Muscle of leg (tissue), 11 donors: Measurements from ENCODE around the gene MYOZ1. TPM values are rescaled to one million over a fixed set of nuclear protein-coding genes. Genes with fewer than 3 reads are reported as not detected.

Source experiments
- DNase-seq: peaks from one replicate; pipeline ENCODE4 v3.0.0; 2013
- H3K27ac ChIP-seq: one replicate; pipeline ENCODE4 v1.5.1; 2013; ENCODE audit warnings: mild to moderate bottlenecking, low read length, control low read depth
- H3K27me3 ChIP-seq: one replicate; pipeline ENCODE4 v1.6.1; 2013; ENCODE audit warnings: low read length; ENCODE audit not compliant: control insufficient read depth, insufficient read depth
- H3K36me3 ChIP-seq: one replicate; pipeline ENCODE4 v1.6.1; 2013; ENCODE audit warnings: low read length; ENCODE audit not compliant: control insufficient read depth, insufficient read depth
- H3K4me1 ChIP-seq: one replicate; pipeline ENCODE4 v1.6.1; 2013; ENCODE audit warnings: low read length; ENCODE audit not compliant: control insufficient read depth, insufficient read depth
- H3K4me3 ChIP-seq: one replicate; pipeline ENCODE4 v1.5.1; 2013; ENCODE audit warnings: low read length, control low read depth
- H3K9me3 ChIP-seq: replicated peaks from 2 replicates; pipeline ENCODE4 v1.6.1; 2013; ENCODE audit warnings: low read depth, low read length; ENCODE audit not compliant: control insufficient read depth
- WGBS: methylation state at CpG from one replicate; pipeline ENCODE4 v1.1.5; 2013; ENCODE audit warnings: missing lambda C conversion rate; ENCODE audit not compliant: insufficient coverage; 5-methylcytosine and 5-hydroxymethylcytosine counted together
- polyA plus RNA-seq, 8 donors: library from polyadenylated mRNA; unstranded; fragments of 120-200 nt; gene quantifications; one replicate each; pipeline versions ENCODE4 v1.2.1 to v1.2.3, GENCODE V29; 2013; ENCODE audit warnings: inconsistent platforms in 1 of 8, low replicate concordance in 1 of 8; ENCODE audit not compliant: insufficient read length in 8 of 8, insufficient read depth in 1 of 8
- total RNA-seq: library from RNA; stranded (reverse); fragments of 120-200 nt; gene quantifications from one replicate; pipeline ENCODE4 v1.2.4, GENCODE V29; 2013

MYOZ1 gene
- total and polyA plus RNA-seq, 9 donors, result 201 to 638 (median 501) TPM

DNA sequence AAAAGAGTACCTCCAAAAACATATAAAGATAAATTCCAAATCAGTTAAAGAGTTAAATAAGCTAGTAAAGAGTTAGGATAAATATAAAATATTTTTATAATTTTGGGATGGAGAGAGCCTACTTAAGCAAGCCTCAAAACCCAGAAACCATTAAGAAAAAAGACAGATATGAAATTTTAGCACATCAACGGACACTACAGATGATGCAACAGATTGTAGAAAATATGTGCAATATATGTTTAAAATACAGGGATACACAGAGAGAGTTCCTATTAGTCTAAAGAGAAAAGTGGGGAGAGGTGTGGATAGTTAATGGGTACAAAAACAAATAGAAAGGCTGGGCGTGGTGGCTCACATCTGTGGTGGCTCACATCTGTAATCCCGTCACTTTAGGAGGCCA is 26.6 kb downstream of the MYOZ1 start:
- Histone ChIP-seq H3K9me3 (no peaks in the 10 kb centered on the region), H3K27ac (no peak overlapping the region), H3K4me1 (no peaks in the 10 kb centered on the region), H3K27me3 (no peaks in the 10 kb centered on the region), H3K4me3 (no peak overlapping the region), H3K36me3 (peaks cover 3% of the 10 kb centered on the region)
- no CpG with 5 or more reads among the region's 3 CpGs for WGBS
- DNase-seq, result no peak

DNA sequence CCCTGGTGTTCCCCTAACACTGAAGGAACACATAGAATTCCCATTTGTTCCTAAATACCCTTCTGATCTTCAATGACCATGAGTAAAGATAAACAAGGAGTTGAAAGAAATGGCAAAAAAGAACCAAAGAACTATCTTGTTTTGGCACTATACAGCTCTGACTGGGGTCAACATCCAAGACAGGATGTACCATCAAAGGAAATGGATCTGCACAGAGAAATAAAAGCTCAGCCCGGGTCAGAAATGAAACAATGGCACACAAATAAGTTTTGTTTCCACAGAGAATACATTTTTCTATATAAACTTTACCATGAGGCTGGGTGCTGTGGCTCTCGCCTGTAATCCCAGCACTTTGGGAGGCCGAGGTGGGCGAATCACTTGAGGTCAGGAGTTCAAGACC is 32.2 kb downstream of the MYOZ1 start:
- 100% methylated on average over 2 of the region's 4 CpGs for WGBS

DNA sequence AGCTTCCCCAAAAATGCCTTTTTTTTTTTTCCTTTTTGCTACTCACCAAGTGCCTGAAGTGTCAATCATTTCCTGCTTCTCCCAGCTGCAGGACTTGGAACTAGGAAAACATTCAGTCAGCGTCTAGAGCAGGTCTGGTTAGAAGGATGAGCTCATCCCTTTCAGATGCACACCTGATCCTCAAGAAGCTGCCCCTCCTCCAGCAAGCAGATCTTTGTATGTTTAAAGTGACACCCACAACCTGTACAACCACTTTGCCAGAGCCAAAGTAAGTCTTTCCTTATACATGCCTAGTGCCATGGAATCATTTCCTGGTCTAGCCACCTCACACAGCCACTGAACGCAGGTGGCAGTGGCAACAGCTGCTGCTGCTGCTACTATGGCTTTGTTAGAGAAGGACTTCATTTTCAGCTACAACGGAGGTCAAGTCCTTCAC is 39.8 kb downstream of the MYOZ1 start:
- Histone ChIP-seq H3K36me3 (no peaks in the 10 kb centered on the region), H3K27me3 (no peaks in the 10 kb centered on the region), H3K9me3 (no peaks in the 10 kb centered on the region), H3K4me3 (no peak overlapping the region), H3K4me1 (peaks cover 6% of the 10 kb centered on the region), H3K27ac (peak overlapping the region; percentile 55)
- DNase-seq, result peak; percentile 30
- 59% methylated on average over 2 of the region's 3 CpGs for WGBS

More for the DNA sequence above, 32.2 kb downstream of the MYOZ1 start:
- DNase-seq, result no peak
- H3K9me3 ChIP-seq, result no peaks in the 10 kb centered on the region
- no peaks in the 10 kb centered on the region for H3K4me1 ChIP-seq
- no peaks in the 10 kb centered on the region for H3K27me3 ChIP-seq
- no peak overlapping the region for H3K4me3 ChIP-seq
- no peaks in the 10 kb centered on the region for H3K36me3 ChIP-seq
- no peak overlapping the region for H3K27ac ChIP-seq

DNA sequence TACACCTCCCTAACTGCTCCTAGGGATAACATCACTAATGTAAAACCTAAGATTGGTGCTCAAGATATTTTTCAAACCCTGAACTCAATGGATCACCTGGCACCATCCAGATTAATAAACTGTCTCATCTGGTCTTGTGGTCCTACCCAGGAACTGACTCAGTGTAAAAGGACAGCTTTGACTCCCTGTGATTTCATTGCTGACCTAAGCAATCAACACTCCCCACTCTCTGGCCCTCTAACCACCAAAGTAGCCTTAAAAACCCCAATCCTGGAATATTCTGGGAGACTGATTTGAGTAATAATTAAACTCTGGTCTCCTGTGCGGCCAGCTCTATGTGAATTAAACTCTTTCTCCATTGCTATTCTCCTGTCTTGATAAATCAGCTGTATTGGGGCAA is 43.9 kb downstream of the MYOZ1 start:
- H3K4me1 ChIP-seq, result peaks cover 6% of the 10 kb centered on the region
- WGBS, result no CpG with 5 or more reads among the region's 1 CpG
- DNase-seq, result no peak

DNA sequence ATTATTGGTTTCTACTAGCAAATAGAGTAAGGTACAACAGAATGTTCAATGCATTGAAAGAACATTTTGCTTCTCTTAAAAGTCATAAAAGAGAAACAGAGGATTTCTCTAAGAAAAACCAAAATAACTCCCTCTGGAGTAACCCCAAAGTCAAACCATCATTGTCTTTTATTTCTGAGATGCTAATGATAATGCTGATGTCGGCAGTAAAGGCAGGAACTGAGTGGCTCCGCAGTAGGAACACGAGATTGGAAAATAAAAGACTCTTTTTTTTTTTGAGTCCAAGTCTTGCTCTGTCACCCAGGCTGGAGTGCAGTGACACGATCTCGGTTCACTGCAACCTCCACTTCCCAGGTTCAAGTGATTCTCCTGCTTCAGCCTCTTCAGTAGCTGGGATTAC is 47.5 kb downstream of the MYOZ1 start:
- no peak for DNase-seq
- peaks cover 2% of the 10 kb centered on the region for H3K4me1 ChIP-seq
- H3K27me3 ChIP-seq, result no peaks in the 10 kb centered on the region
- H3K9me3 ChIP-seq, result no peaks in the 10 kb centered on the region
- H3K36me3 ChIP-seq, result no peaks in the 10 kb centered on the region
- no peak overlapping the region for H3K4me3 ChIP-seq
- H3K27ac ChIP-seq, result no peak overlapping the region
- 50% methylated on average over 2 of the region's 5 CpGs for WGBS

More for the DNA sequence above, 43.9 kb downstream of the MYOZ1 start:
- no peaks in the 10 kb centered on the region for H3K36me3 ChIP-seq
- no peak overlapping the region for H3K27ac ChIP-seq
- no peaks in the 10 kb centered on the region for H3K27me3 ChIP-seq
- no peaks in the 10 kb centered on the region for H3K9me3 ChIP-seq
- no peak overlapping the region for H3K4me3 ChIP-seq

DNA sequence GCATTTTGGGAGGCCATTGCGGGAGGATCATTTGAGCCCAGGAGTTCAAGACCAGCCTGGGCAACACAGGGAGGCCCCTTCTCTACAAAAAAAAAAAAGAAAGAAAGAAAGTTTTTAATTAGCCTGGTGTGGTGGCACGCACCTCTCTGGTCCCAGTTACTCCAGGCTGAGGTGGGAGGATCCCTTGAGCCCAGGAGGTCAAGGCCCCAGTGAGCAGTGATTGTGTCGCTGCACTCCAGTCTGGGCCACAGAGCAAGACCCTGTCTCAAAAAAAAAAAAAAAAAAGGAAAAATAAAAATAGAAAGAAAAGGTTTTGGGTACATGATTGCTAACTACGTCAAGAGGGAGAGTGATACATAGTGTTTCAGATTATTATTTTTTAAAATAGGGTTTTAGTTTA is 48.2 kb downstream of the MYOZ1 start:
- no peak for DNase-seq
- Histone ChIP-seq H3K36me3 (no peaks in the 10 kb centered on the region), H3K4me3 (no peak overlapping the region), H3K27ac (no peak overlapping the region), H3K9me3 (no peaks in the 10 kb centered on the region), H3K4me1 (peaks cover 2% of the 10 kb centered on the region), H3K27me3 (no peaks in the 10 kb centered on the region)
- no CpG with 5 or more reads among the region's 4 CpGs for WGBS

DNA sequence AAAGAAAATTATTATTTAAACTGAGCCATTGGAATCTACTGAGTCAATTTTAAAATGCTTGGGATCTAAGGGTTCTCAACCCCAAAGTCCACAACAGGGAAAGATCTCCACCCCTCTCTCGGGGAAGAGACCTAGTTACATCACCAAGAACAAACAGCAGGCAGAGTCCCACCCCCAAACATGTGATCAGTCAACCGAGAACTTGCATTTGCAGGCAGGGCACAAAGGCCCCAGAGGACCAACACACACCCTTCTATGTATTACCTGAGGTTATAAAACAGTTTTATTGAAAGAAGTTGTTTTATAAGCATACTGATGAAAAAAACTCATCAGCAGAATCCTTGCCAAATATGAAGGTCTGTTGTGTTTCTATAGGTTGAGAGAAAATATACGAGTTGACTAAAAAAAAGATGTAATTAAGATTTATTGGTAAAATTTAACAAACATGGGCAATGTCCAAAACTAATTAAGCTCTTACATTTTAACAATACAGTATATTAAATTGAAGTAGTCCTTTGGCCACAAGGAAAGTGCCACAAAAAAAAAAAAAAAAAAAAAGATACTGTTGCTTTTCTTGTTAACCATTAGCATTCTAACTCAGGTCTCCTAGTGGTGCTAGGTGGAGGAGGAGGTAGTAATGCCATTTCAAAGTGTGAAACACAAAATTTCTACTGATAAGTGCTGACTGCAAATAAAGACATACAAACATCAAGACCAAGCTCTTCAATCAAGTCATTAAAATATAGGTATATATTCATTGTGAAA is 49.2 kb downstream of the MYOZ1 start:
- H3K27ac ChIP-seq, result no peak overlapping the region
- no peaks in the 10 kb centered on the region for H3K36me3 ChIP-seq
- no peaks in the 10 kb centered on the region for H3K27me3 ChIP-seq
- peaks cover 2% of the 10 kb centered on the region for H3K4me1 ChIP-seq
- H3K9me3 ChIP-seq, result no peaks in the 10 kb centered on the region
- no peak overlapping the region for H3K4me3 ChIP-seq
- DNase-seq, result peak; percentile 38
- no CpG with 5 or more reads among the region's 3 CpGs for WGBS

DNA sequence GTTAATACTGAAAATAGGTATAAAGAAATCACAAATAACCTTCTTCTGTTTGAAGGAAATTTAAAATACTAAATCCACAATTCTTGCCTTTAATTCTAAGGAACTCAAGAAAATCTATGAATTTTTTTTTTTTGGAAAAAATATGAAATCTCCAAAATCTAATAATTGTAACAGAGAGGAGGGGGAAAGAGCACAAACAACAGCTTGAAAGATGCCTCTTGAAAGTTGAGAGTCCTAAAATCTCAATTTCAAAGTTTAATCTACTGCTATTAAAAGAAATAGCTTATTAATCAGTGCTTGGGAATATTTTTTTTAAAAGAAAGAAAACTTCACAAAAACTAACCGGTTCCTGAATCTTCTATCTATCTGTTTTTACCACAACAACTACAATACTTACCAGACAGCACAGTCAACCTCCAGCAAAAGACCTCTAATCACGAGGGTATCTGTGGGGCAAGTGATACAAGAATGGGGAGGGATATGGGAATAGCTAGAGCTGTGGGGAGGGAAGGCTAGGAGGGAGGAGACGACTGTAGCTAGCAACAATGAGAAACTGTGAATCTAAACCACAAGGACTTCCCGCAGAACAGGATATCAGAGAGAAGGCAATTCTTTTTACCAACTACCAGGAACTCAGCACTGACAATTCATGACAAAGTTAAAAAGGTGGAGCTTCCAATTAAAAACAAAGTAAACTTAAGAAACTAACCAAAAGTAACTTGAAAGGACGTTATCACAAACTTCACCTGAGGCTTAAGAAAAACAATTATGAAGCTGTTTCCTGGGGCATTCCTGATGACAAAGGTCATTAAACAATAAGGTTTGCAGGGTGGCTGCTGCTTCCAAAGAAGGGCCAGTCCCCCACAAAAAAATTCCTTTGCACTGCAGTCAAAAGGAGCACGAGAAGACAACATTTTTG is 50.1 kb downstream of the MYOZ1 start, which contains the start of gene USP54:
Gene USP54, minus strand, starts transcription at position 462 of the 919 bp plus-strand sequence. CDS start 15,684 bp downstream, outside the sequence.
- Histone ChIP-seq H3K9me3 (no peaks in the 10 kb centered on the region), H3K27ac (peak within 1 kb of the TSS; percentile 30), H3K36me3 (no peaks in the 10 kb centered on the region), H3K4me1 (peaks cover 2% of the 10 kb centered on the region), H3K27me3 (no peaks in the 10 kb centered on the region), H3K4me3 (no peak within 1 kb of the TSS)
- no CpG with 5 or more reads among the region's 6 CpGs for WGBS
- DNase-seq, result peak; percentile 25

DNA sequence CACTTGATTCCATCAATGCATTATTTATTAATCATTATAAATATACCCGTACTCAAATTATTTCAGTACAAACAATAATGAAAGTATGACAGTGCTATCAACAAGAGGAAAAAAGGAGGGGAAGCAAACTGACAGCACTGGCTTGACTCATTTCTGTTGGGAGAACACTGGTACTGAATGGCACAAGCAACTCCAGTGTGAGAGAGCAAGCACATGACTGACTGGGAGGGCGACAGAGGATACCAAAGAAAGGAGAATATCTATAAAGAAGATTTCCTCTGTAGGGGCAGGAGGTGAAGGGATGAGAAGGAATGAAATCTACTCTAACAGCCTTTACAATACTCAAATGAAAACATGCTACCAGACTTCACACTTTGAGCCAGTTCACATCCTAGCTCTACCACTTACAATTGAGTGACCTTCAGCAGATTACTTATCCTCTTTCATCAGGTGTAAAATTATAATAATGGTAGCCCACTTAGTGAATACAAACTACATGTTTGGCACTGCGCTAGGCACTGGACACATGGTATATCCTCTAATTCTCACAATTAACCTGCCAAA is 51.6 kb downstream of the MYOZ1 start:
- Histone ChIP-seq H3K4me1 (peaks cover 2% of the 10 kb centered on the region), H3K9me3 (peaks cover 2% of the 10 kb centered on the region), H3K36me3 (no peaks in the 10 kb centered on the region), H3K27ac (no peak overlapping the region), H3K27me3 (no peaks in the 10 kb centered on the region), H3K4me3 (no peak overlapping the region)
- WGBS, result no CpG with 5 or more reads among the region's 3 CpGs
- no peak for DNase-seq

DNA sequence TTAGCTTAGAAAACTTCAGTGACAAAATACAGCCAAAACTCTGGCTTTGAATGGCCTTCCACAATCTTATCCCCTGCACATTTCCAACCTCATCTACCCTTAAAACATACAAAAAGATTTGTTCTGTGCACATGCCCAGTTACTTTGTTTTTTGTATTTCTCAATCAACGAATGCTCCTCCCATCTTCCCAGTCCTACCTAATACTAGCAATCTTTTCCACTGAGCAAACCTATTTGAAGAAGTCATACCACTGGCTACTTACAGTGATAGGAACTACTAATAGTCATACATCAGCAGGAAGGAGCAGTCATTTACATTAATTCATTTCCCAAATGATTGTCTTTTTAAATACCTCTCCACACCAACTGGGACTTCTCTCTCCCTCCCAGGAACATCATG is 52.6 kb downstream of the MYOZ1 start:
- 83% methylated on average over 1 of the region's 1 CpG for WGBS
- Histone ChIP-seq H3K9me3 (peaks cover 2% of the 10 kb centered on the region), H3K36me3 (no peaks in the 10 kb centered on the region), H3K4me1 (peaks cover 2% of the 10 kb centered on the region), H3K27ac (no peak overlapping the region), H3K4me3 (no peak overlapping the region), H3K27me3 (no peaks in the 10 kb centered on the region)
- no peak for DNase-seq
